ENCODE data around the gene ALS2CL.
"Not testable (repeated sequence)": the region's sequence is repeated elsewhere in the genome, so short reads cannot be mapped to it uniquely, and the experiment has no call there.

Gene ALS2CL

DNA sequence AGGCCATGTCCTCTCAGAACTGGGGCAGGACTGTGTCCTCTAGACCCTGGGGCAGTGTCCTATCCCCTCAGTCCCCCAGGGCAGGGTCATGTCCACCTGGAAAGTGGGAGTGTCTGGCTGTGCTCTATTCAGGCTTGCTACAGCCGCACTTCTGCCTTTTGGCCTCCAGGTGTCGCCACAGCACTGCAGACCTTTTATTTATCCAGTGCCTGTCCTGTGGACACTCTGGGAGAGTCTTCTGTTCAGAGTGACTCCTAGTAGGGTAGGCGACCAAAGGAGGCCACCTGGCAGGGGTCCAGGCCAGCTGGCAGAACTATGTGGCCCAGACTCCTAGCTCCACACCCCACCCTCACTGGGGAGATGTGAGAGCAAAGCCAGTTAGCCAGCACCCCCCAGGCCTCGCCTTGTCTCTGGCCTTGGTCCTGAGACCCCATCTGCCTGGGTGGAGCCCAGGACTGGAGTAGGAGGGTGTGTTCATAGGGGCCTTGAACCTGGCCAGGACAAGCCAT lies 11.6 kb upstream of the ALS2CL start:
- Histone ChIP-seq H3K27me3 (no peaks in the 10 kb centered on the region), H3K9me3 (no peaks in the 10 kb centered on the region), H3K4me1 (peaks cover 7% of the 10 kb centered on the region), H3K36me3 (no peaks in the 10 kb centered on the region), H3K4me3 (ENCODE audit: low read depth, low read length) (no peak overlapping the region)
- TF ChIP-seq, protein P1, sequence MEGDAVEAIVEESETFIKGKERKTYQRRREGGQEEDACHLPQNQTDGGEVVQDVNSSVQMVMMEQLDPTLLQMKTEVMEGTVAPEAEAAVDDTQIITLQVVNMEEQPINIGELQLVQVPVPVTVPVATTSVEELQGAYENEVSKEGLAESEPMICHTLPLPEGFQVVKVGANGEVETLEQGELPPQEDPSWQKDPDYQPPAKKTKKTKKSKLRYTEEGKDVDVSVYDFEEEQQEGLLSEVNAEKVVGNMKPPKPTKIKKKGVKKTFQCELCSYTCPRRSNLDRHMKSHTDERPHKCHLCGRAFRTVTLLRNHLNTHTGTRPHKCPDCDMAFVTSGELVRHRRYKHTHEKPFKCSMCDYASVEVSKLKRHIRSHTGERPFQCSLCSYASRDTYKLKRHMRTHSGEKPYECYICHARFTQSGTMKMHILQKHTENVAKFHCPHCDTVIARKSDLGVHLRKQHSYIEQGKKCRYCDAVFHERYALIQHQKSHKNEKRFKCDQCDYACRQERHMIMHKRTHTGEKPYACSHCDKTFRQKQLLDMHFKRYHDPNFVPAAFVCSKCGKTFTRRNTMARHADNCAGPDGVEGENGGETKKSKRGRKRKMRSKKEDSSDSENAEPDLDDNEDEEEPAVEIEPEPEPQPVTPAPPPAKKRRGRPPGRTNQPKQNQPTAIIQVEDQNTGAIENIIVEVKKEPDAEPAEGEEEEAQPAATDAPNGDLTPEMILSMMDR (IDR thresholded peaks at IDR 0.05; ENCODE audit: low read depth, low read length): peak; percentile 82
- peak; percentile 62 for DNase-seq

DNA sequence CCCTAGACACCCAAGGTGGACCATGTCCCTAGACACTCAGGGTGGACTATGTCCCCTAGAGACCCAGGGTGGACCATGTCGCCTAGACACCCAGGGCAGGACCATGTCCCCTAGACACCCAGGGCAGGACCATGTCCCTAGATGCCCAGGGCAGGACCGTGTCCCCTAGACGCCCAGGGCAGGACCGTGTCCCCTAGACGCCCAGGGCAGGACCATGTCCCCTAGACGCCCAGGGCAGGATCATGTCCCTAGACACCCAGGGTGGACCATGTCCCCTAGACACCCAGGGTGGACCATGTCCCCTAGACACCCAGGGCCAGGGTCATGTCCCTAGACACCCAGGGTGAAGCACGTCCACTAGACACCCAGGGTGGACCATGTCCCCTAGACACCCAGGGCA lies 10.9 kb upstream of the ALS2CL start:
- not testable (repeated sequence) for H3K4me3 ChIP-seq (ENCODE audit: low read depth, low read length); H3K36me3 ChIP-seq; H3K9me3 ChIP-seq; H3K27me3 ChIP-seq; DNase-seq
- H3K4me1 ChIP-seq: peaks cover 10% of the 10 kb centered on the region

DNA sequence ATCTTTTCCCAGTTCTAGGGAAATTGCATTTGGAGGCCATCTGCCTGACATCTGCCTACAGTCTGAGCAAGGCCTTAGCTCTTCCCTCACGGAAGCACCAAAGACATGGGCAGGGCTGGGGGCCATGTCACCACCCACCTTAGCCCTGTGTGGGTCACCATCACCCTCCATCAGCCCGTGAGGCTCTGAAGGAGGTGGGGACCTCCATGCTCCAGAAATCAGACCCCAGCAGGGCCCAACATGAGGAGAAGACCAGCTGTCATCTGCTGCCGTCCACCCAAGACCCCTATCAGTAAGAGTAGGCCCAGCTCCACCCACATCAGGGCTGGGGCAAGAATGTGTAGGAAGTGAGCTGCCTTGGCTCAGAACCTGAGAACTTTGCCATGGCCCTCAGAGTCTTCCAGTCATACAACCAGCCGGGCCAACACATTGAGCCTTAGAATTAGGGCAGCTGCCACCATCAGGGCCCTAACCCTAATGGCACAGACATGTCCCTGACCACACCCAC lies 9.6 kb upstream of the ALS2CL start:
- TF ChIP-seq, protein P1 (IDR thresholded peaks at IDR 0.05; ENCODE audit: low read depth, low read length): no peak
- no peak for DNase-seq
- H3K9me3 ChIP-seq: no peaks in the 10 kb centered on the region
- H3K4me1 ChIP-seq: peaks cover 10% of the 10 kb centered on the region
- no peaks in the 10 kb centered on the region for H3K36me3 ChIP-seq
- H3K27me3 ChIP-seq: no peaks in the 10 kb centered on the region
- no peak overlapping the region for H3K4me3 ChIP-seq (ENCODE audit: low read depth, low read length)

DNA sequence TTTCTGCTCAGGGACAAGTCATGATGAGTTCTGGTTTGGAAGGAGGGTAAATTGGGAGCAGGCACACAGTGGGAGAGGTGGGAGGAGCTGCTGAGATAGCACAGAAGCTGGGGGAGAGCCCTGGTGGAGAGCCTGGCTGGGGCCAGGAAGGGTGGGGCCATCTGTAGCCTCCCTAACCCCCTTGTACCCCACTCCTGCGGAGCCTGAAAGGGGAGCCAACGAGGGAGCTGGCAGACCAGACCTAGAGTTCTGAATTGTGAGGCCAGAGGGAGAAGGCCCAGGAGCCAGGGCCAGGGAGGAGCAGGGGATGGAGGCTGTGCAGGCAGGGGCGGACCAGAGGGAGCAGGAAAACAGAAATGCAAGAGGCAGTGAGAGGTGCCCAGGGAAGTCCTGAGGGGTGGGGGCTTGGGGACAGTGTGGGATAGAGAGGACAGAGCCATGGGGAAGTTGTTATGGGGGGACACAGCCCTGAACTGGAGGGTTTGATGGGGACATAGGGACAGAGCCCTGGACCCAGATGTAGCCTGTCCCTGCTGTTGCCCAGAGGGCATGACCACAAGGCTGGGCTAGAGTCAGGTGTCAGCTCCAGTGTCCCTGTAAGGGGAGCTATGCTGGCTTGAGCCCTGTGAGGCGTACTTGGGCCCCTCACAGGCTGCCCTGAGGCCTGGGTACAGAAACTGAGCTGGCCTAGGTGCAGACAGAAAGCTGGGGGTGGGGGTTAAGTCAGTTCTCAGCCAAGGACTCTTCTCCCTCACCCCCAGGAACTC lies 8.9 kb upstream of the ALS2CL start:
- no peaks in the 10 kb centered on the region for H3K36me3 ChIP-seq
- H3K4me3 ChIP-seq (ENCODE audit: low read depth, low read length): no peak overlapping the region; the same call in 1 of the 2 replicates
- H3K9me3 ChIP-seq: no peaks in the 10 kb centered on the region
- no peaks in the 10 kb centered on the region for H3K27me3 ChIP-seq
- DNase-seq: no peak
- TF ChIP-seq, protein P1 (IDR thresholded peaks at IDR 0.05; ENCODE audit: low read depth, low read length): no peak
- peaks cover 10% of the 10 kb centered on the region for H3K4me1 ChIP-seq

DNA sequence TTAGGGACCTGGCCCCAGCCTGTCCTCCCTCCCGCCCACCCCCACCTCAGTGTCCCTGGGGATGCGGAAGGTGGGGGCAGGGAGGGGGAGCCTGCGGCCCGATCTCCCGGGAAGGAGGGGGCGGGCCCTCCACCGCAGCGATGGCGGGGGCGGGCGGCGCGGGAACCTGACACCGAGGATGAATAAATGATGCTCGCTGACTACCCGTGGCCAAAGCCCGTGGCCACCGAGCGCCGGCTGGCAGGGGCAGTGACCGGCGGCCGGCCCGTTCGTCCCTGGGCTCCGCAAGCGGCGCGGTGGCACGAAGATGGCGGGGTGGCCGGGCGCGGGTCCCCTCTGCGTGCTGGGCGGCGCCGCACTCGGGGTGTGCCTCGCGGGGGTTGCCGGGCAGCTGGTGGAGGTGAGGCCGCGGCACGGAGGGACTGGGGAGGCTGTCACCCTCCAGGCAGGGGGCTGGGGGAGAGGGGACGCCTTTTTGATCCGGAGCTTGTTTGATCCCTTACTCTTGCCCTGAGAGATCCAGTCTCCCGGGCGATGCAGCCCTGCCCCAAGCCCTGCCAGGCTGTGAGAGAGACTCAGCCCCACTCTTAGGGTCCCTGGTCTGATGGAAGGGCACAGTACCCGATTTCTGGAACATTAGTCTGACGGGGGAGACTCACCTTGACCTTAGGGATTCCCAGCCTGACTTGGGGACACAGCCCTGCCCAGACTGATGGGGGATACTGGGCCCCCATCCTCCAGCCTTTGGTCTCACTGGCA lies 7.9 kb upstream of the ALS2CL start, which contains the start of gene TMIE:
Gene TMIE (plus strand): TSS at position 212 of the 759 bp plus-strand sequence. CDS start 96 bp downstream, at position 308.
- Histone ChIP-seq H3K4me3 (ENCODE audit: low read depth, low read length) (peak within 1 kb of the TSS; percentile 43), H3K36me3 (no peaks in the 10 kb centered on the region), H3K9me3 (no peaks in the 10 kb centered on the region)

DNA sequence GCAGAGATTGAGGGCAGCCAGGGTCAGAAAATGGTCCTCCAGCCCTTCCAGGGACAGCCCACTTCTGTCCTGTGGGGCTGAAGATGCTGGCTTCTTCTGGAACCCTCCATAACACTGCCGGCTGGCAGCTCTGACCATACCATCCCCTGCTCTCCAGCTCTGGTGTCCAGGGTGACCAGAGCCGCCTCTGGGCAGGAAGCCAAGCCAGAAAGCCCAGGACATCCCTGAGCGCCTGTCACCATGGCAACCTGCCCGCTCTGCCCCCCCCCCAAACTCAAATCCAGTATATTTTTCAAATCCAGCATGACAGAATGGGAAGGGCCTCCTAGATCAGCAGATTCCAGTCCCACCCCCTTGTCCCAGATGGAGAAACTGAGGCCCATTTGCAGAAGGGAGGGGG lies 7.3 kb upstream of the ALS2CL start:
- peak overlapping the region; percentile 43 for H3K4me3 ChIP-seq (ENCODE audit: low read depth, low read length)
- DNase-seq: peak; percentile 72
- H3K27me3 ChIP-seq: no peaks in the 10 kb centered on the region
- TF ChIP-seq, protein P1 (IDR thresholded peaks at IDR 0.05; ENCODE audit: low read depth, low read length): no peak
- no peaks in the 10 kb centered on the region for H3K9me3 ChIP-seq
- H3K36me3 ChIP-seq: no peaks in the 10 kb centered on the region
- peaks cover 10% of the 10 kb centered on the region for H3K4me1 ChIP-seq

More for the DNA sequence above, 7.9 kb upstream of the ALS2CL start, which contains the start of gene TMIE:
- Histone ChIP-seq H3K4me1 (peaks cover 10% of the 10 kb centered on the region), H3K27me3 (no peaks in the 10 kb centered on the region)
- TF ChIP-seq, protein P1 (IDR thresholded peaks at IDR 0.05; ENCODE audit: low read depth, low read length): no peak
- peak; percentile 37 for DNase-seq

Data from BE2C (cell line).